Keratinocyte (primary cell): ENCODE measurements around the gene FCHSD1. TPM values are rescaled to one million over a fixed set of nuclear protein-coding genes. Genes with fewer than 3 reads are reported as not detected.
A peak's percentile ranks its signal among the peaks of the same experiment; 100 is the strongest.

ENCODE experiments used
- DNase-seq: peaks from one replicate; pipeline ENCODE4 v3.0.0-alpha.2; 2011; ENCODE audit warnings: low read depth, missing footprints, low spot score
- FAIRE-seq: peaks from 2 replicates; lab custom pipeline; 2011; peaks lifted over from hg19 to GRCh38; lab: Jason Lieb, UNC
- H2AFZ ChIP-seq: 2 replicates; pipeline ENCODE4 v1.6.0; 2012; ENCODE audit warnings: low read length, control low read depth, inconsistent platforms; ENCODE audit not compliant: control insufficient read depth
- H3K27ac ChIP-seq: 2 replicates; pipeline ENCODE4 v1.5.1; 2011; ENCODE audit warnings: low read length; ENCODE audit not compliant: control insufficient read depth, insufficient read depth
- H3K27me3 ChIP-seq: 3 replicates; pipeline ENCODE4 v1.6.0; 2011; ENCODE audit warnings: low read length; ENCODE audit not compliant: control insufficient read depth, insufficient read depth; ENCODE audit errors: extremely low read depth
- H3K36me3 ChIP-seq, 2 experiments: 2 replicates in 1 of 2; 3 replicates in 1 of 2; pipeline ENCODE4 v1.5.1; 2011; ENCODE audit warnings: low read length in 2 of 2, mild to moderate bottlenecking in 1 of 2; ENCODE audit not compliant: control insufficient read depth in 2 of 2, insufficient read depth in 2 of 2; ENCODE audit errors: extremely low read depth in 1 of 2
- H3K4me1 ChIP-seq: 3 replicates; pipeline ENCODE4 v1.5.1; 2011; ENCODE audit warnings: low read length; ENCODE audit not compliant: control insufficient read depth, insufficient read depth; ENCODE audit errors: extremely low read depth
- H3K4me2 ChIP-seq: 3 replicates; pipeline ENCODE4 v1.6.0; 2011; ENCODE audit warnings: low read depth, low read length; ENCODE audit not compliant: control insufficient read depth, insufficient read depth; ENCODE audit errors: extremely low read depth
- H3K4me3 ChIP-seq, 3 experiments: fragments of 200-600 bp in 1 of 3; sonication (generic) in 1 of 3; 2 replicates in 2 of 3; 3 replicates in 1 of 3; pipeline ENCODE4 v1.5.1; 2011 to 2016; ENCODE audit warnings: low read length in 3 of 3, mild to moderate bottlenecking in 3 of 3, control low read depth in 2 of 3, inconsistent platforms in 1 of 3, low read depth in 1 of 3, mixed read lengths in 1 of 3, mixed run types in 1 of 3, moderate library complexity in 1 of 3; ENCODE audit not compliant: control insufficient read depth in 2 of 3, insufficient read depth in 2 of 3; ENCODE audit errors: extremely low read depth in 1 of 3
- H3K79me2 ChIP-seq: 2 replicates; pipeline ENCODE4 v1.6.0; 2012; ENCODE audit warnings: low read length; ENCODE audit not compliant: control insufficient read depth, insufficient read depth
- H3K9ac ChIP-seq: 3 replicates; pipeline ENCODE4 v1.6.0; 2011; ENCODE audit warnings: low read length; ENCODE audit not compliant: control insufficient read depth, insufficient read depth; ENCODE audit errors: extremely low read depth
- H3K9me1 ChIP-seq: 3 replicates; pipeline ENCODE4 v1.6.0; 2011; ENCODE audit warnings: low read length; ENCODE audit not compliant: control insufficient read depth, insufficient read depth; ENCODE audit errors: extremely low read depth
- H3K9me3 ChIP-seq: 2 replicates; pipeline ENCODE4 v1.5.1; 2012; ENCODE audit warnings: low read depth, low read length; ENCODE audit not compliant: control insufficient read depth
- H4K20me1 ChIP-seq: 3 replicates; pipeline ENCODE4 v1.6.0; 2011; ENCODE audit warnings: low read length; ENCODE audit not compliant: control insufficient read depth, insufficient read depth; ENCODE audit errors: extremely low read depth
- CTCF ChIP-seq, 3 experiments: IDR thresholded peaks in 1 of 3; conservative IDR thresholded peaks in 1 of 3; optimal IDR thresholded peaks in 1 of 3; 2 replicates in 2 of 3; 3 replicates in 1 of 3; pipeline versions ENCODE3 to v1.5.1; 2011; ENCODE audit warnings: low read length in 3 of 3, mild to moderate bottlenecking in 3 of 3, moderate library complexity in 2 of 3, control low read depth in 1 of 3, inconsistent platforms in 1 of 3; ENCODE audit not compliant: insufficient read depth in 2 of 3; ENCODE audit errors: extremely low read depth in 1 of 3
- EZH2 ChIP-seq: IDR thresholded peaks from one replicate; pipeline ENCODE4 v1.6.1; 2012; ENCODE audit warnings: inconsistent platforms, mild to moderate bottlenecking, low read length, moderate library complexity
- dilution Hi-C: fragments of 300-500 bp; cut with MboI; formaldehyde crosslinking; loops from one replicate; pipeline ENCODE4 v1.7.0; 2020; ENCODE audit warnings: low sequenced_read_pairs; ENCODE audit not compliant: extremely low pct_ligation_motif_present
- polyA plus RNA-seq, 5 experiments: library from polyadenylated mRNA; depleted of rRNA in 3 of 5; stranded (reverse) in 3 of 5; stranded (forward) in 1 of 5; unstranded in 1 of 5; fragments of >200 nt; gene quantifications; 1 replicate in 1 of 5; 2 replicates in 3 of 5; 3 replicates in 1 of 5; pipeline versions ENCODE4 v1.2.1 to v1.2.3, GENCODE V29; 2011 to 2012; ENCODE audit warnings: missing spikeins in 2 of 5, low read depth in 1 of 5, low replicate concordance in 1 of 5

FCHSD1 gene
- polyA plus RNA-seq, 1 donor (not counting 4 experiments of a cell fraction or from before 2014, with no cell fraction given): 13.5 TPM

- Histone ChIP-seq H3K27me3 (peaks cover 3% of the 10 kb centered on the region), H3K4me3 (peak overlapping the region in 2 of 3 experiments; percentile 21 to 66), H3K36me3 (no peaks in the 10 kb centered on the region), H2AFZ (no peak overlapping the region), H3K9me3 (no peaks in the 10 kb centered on the region), H3K4me1 (peaks cover 22% of the 10 kb centered on the region), H3K4me2 (peak overlapping the region; percentile 86), H3K9ac (no peak overlapping the region), H4K20me1 (no peaks in the 10 kb centered on the region), H3K27ac (no peak overlapping the region), H3K9me1 (no peaks in the 10 kb centered on the region), H3K79me2 (no peaks in the 10 kb centered on the region)
- dilution Hi-C loops: no loop called here
- no peak for FAIRE-seq
- no peak for DNase-seq
- TF ChIP-seq EZH2 (no peak), CTCF (optimal IDR thresholded peaks at IDR 0.05 in 1 of 3, IDR thresholded peaks at IDR 0.05 in 1 of 3, conservative IDR thresholded peaks at IDR 0.05 in 1 of 3; ENCODE audit: extremely low read depth in 1 of 3, insufficient read depth in 2 of 3, low read length in 3 of 3) (no peak)
Observed at GRCh38 chr5:141692533-141692888, 41.3 kb upstream of the FCHSD1 start.

DNA sequence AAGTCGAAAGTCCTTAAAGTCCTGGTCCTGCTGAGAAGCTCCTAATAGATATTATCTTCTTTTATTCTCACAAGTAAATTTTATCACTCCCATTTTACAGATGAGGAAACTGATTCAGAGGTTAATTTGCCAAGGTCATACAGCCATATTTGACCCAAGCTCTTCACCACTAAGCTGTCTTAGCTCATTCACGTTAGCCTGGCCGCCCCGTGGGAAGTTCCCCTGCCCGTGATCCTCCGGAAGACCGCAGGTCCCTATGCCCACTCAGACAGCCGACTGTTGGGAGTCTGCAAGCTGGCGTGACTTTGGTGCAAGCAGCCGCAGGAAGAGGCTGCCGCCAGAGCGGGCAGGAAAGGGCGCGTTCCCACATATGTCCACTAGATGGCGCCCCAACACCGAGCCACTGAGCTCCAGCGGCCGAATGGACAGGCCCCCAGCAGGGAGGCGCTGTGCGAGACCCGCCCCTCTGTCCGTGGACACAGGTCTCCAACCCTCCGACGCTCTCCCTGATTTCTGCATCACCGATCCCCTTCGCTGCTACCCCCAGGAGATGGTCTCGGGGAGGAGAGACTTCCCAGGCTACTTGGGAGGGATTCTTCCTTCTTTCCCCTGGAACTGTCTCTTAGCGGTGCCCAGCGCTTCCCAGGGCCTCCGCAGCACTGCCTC lies 40.8 kb upstream of the FCHSD1 start:
- Histone ChIP-seq H3K9me1 (no peaks in the 10 kb centered on the region), H3K27ac (no peak overlapping the region), H4K20me1 (no peaks in the 10 kb centered on the region), H3K79me2 (no peaks in the 10 kb centered on the region), H3K9me3 (no peaks in the 10 kb centered on the region), H3K9ac (no peak overlapping the region), H3K36me3 (no peaks in the 10 kb centered on the region), H3K27me3 (peaks cover 3% of the 10 kb centered on the region), H3K4me2 (peak overlapping the region; percentile 86), H3K4me3 (peak overlapping the region in 2 of 3 experiments; percentile 21 to 66), H3K4me1 (peaks cover 22% of the 10 kb centered on the region), H2AFZ (peak overlapping the region; percentile 62)
- no peak for DNase-seq
- FAIRE-seq: peak; percentile 56
- TF ChIP-seq EZH2: no peak
- TF ChIP-seq CTCF (optimal IDR thresholded peaks at IDR 0.05 in 1 of 3, IDR thresholded peaks at IDR 0.05 in 1 of 3, conservative IDR thresholded peaks at IDR 0.05 in 1 of 3; ENCODE audit: extremely low read depth in 1 of 3, insufficient read depth in 2 of 3, low read length in 3 of 3): peak; percentile 88 to 99 (median 99)
- dilution Hi-C loops: no loop called here
